HG03558 (cell line): Measurements from ENCODE around the gene YIPF2.
"Not testable (repeated sequence)": the region's sequence is repeated elsewhere in the genome, so short reads cannot be mapped to it uniquely, and the experiment has no call there.

Source experiments
- ATAC-seq: cut with Tn5 transposase; IDR thresholded peaks from one replicate; pipeline ENCODE4 v1.9.1; 2021; ENCODE audit warnings: moderate number of reproducible peaks; ENCODE audit not compliant: unreplicated experiment; ENCODE audit errors: extremely low read depth

Gene YIPF2

DNA sequence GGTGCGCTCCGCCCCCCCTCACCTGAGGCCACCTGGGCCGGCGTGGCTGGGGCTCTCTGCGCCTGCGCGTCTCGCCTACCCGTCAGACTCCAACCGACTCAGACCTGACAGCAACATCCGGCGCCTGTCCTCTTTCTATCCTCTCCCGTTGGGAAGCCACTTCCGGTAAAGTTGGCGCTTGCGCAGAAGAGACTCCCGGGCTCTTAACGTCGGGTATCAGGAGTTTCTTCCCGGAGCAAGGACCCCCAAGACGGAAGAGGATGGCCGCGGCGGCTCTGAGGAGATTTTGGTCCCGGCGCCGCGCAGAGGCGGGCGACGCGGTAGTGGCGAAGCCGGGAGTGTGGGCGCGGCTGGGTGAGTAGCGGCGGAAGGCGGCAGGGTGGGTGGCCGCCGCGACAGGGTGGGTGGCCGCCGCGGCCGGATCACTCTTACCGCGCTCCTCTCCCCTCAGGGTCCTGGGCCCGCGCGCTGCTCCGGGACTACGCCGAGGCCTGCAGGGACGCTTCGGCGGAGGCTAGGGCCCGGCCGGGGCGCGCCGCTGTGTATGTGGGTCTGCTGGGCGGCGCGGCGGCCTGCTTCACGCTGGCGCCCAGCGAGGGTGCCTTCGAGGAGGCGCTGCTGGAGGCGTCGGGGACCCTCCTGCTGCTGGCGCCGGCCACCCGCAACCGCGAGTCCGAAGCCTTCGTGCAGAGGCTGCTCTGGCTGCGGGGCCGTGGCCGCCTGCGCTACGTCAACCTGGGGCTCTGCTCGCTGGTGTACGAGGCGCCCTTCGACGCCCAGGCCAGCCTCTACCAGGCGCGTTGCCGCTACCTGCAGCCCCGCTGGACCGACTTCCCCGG, at the start of gene YIPF2, which contains the start of gene TIMM29:
TSS of gene YIPF2 (minus strand) at position 77 of the 839 bp plus-strand sequence. CDS start 229 bp downstream, outside the sequence.
TSS of gene TIMM29 (plus strand) at position 249 of the 839 bp plus-strand sequence. CDS start at position 261, 12 bp downstream.
- peak; percentile 48 for ATAC-seq

DNA sequence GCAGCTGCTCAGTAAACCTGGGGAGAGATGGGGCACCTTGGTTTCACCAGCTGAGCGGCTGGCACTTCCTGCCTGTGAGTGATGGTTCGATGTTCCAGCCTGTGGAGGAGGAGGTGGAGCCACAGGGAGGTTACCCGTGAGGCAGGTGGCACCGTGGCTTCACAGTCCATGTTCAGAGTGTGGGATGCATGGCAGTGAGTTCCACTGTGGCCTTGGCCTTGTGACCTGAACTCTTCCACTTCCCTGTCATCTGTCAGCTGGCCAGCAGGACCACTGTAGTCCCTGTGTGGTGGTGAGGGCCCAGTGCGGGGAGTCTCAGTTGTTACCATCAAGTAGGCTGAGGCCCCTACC, 49.3 kb upstream of the YIPF2 start:
- no peak for ATAC-seq

DNA sequence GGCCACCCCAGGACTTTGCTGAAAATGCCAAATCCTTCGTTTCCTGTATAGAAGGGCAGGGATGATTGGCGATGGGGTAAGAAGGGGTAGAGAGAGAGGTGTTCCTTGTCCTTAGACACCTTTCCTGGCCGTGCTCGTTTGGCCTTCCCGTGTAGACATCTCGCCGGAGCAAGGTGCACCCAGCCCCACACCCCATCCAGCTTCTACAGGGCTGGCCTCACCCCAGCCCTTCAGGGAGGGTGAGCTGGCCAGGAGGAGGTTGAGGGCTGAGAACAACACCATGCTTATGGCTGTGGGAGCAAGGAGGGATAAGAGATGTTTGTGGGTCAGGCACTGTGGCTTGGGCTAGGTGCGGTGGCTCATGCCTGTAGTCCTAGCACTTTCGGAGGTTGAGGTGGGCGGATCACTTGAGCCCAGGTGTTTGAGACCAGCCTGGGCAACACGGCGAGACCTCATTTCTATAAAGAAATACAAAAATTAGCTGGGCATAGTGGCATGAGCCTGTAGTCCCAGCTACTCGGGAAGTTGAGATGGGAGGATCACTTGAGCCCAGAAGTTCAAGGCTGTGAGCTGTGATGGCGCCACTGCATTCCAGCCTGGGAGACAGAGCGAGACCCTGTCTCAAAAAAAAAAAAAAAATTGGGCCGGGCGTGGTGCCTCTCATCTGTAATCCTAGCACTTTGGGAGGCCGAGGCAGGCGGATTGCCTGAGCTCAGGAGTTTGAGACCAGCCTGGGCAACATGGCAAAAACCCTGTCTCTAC, 47.9 kb upstream of the YIPF2 start:
- ATAC-seq, result no peak

DNA sequence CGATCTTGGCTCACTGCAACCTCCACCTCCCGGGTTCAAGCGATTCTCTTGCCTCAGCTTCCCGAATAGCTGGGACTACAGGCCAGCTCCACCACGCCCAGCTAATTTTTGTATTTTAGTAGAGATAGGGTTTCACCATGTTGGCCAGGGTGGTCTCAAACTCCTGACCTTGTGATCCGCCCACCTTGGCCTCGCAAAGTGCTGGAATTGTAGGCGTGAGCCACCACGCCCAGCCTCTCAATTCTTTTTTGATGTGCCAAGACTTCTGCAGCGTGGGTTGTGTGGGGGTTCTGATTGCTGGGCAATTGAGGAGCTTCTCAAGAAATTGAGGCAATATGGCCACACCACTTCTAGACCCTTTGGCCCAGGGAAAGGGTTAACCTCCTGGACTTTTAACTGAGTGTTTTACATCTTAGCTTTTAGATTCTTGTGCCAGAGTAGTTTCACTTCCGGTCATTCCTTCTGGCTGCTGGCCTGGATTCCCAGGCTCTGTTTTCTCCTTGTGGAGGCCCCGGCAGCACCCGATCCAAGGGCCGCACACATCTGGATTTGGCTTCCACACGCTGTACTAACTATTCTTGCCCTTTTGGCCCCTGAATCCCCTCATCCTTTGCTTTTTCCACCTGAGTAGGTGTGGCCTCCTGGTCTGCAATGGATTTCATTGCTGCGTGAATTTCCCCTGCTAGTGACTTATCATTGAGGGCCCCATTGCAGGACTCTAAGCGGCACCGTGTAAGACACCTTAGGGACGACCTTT, 47.1 kb upstream of the YIPF2 start:
- ATAC-seq, result no peak

DNA sequence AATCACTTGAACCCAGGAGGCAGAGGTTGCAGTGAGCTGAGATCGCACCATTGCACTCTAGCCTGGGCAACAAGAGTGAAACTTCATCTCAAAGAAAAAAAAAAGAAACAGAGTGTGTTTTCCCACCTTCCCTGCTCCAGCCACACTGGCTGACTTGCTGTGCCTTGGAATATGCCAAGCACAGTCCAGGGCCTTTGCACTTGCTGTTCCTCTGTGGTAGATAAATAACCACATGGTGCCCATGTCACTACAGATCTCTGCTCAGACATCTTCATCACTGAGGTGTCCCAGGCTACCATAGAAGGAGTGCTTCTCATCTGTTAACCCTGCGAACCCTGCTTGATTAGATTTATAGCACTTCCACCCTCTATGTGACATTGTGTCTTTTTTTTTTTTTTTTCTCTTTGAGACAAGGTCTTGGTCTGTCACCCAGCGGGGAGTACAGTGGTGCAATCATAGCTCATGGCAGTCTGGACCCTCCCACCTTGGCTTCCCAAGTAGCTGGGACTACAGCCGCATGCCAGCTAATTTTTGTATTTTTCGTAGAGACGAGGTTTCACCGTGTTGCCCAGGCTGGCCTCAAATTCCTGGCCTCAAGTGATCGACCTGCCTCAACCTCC, 42.8 kb upstream of the YIPF2 start:
- no peak for ATAC-seq

DNA sequence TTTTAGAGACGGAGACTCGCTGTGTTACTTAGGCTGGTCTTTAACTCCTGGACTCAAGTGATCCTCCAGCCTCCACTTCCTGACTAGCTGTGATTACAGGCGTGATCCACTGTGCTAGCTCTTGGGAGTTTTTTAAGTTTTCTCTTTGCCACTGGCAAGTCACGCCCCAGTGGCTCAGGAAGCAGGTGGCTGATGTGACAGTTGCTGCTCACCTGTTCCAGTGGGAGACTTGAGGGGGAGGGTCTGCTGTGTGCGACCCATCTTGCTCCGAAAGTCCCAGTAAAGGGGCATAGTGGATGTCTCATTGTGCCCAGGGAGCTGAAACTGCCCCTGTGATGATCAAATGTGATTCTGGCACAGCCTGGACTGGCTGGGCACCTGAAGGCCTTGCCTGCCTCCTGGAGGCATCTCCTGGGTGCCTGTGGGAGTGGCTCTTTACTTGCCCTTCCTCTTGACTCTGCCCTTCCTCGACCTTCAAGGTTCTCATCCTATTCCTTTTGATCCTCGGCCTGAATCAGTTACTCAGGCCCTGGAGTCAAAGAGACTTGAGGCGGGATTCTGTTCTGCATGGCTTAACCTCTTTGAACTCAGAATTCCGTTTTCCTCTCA, 40.2 kb upstream of the YIPF2 start:
- ATAC-seq, result no peak

DNA sequence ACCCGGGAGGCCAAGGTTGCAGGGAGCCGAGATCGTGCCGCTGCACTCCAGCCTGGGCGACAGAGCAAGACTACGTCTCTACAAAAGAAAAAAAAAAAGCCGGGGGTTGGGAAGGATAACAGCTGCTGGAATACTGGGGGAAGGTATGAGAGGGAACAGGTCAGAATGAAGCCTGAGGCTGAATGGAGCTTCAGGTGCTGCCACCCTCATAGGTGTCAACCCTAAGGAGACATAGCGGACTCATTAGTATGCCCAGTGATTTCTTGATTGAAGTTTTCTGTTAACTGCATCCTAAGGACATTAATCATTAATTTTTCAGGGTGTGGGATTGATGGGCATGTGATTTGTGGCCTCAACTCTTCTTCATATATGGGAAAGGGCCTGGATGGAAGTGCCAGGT, 38.4 kb upstream of the YIPF2 start:
- ATAC-seq, result no peak

DNA sequence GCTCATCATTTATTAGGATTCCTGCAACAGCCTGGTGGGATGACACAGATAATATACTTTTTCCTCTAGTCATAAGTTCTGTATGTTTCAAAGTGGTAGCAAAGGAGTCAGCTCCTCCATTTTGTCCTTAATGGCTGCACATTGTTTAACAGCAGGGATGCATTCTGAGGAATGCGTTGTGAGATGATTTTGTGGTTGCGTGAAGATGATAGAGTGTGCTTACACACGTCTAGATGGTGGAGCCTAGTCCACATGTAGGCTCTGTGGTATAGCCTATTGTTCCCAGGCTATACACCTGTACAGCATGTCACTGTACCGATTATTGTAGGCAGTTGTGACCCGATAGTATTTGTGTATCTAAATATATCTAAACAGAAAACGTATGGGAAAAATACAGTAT, 37.0 kb upstream of the YIPF2 start:
- ATAC-seq, result no peak

DNA sequence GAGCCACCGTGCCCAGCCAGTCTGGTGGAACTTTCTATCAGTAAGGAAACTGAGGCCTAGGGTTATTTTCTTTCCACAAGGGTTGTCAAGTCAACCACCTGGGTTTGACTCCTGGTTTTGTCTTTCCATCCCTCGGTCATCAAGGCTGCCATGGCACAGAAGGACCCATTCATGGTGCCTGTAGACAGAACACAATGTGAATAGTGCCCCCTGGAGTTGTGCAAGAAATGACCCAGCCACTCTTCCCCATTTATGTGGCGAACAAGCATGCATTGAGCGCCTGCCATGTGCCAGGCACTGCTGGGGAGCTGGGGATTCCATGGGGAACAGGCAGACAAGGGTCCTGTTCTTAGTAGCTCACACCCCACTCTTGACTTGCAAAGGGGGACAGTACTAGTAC, 36.5 kb upstream of the YIPF2 start:
- no peak for ATAC-seq

DNA sequence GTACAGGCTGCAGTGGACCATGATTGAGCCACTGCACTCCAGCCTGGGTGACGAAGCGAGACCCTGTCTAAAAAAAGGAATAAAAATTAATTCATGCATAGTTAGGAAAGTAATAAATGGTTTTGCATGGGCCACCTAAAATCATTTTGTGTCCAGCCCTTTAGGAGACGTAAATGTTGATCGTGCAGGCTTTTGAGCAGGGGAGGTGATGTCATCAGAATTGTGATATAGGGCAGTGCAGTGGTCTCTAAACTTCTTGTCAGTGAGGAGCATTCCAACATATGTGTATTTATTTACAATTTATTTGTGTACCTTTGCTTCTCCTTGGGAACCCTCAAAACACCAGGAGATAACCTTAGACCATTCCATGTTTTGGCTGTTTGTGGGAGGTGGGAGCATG, 35.4 kb upstream of the YIPF2 start:
- ATAC-seq, result no peak

DNA sequence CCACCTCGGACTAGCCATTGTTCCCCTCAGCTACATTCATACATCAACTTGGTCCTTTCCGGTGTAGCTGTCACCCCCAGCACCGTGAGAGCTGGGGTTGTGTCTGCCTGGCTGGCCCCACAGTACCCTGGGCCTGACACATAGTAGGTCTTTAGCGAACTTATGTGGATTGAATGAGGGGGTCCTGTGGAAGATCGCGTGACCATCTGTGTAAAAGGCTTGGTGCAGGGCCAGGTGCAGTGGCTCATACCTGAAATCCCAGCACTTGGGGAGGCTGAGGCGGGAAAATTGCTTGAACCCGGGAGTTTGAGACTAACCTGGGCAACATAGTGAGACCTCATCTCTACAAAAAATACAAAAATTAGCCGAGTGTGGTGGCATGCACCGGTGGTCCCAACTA, 34.4 kb upstream of the YIPF2 start:
- no peak for ATAC-seq

DNA sequence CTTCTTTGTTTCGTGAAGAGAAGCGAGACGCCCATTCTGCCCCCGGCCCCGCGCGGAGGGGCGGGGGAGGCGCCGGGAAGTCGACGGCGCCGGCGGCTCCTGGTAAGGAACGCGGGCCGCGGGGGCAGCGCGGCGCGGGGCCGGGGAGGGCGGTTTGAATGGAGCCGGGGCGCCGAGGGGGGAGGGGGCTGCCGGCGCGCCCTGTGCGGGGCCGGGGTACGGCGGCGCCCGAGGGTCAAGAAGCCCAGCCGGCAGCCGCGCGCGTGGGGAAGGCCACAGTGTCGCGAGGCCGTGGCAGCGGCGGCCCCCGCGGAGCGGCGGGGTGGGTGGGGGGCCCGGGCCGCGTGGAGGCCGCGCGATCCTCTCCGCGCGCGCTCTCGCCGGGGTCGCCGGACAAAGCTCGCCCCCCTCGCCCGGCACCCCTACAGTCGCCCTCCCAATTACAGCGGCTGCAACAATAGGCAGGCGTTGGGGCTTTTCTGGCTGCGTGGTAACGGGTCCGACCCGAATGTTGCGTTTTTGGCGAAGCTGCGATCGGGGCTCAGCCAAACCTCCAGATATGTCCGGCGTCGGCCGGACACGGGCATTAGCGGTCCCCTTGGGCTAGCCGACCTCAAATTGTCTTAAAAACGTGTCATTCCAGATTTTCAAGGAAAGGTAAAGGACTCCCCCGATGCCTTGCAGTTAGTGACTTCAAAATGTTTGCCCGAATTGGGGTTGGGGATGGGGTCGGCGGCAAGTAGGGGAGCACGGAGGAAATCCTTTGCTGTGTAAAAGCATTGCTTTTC, 32.8 kb upstream of the YIPF2 start:
- peak; percentile 12 for ATAC-seq

DNA sequence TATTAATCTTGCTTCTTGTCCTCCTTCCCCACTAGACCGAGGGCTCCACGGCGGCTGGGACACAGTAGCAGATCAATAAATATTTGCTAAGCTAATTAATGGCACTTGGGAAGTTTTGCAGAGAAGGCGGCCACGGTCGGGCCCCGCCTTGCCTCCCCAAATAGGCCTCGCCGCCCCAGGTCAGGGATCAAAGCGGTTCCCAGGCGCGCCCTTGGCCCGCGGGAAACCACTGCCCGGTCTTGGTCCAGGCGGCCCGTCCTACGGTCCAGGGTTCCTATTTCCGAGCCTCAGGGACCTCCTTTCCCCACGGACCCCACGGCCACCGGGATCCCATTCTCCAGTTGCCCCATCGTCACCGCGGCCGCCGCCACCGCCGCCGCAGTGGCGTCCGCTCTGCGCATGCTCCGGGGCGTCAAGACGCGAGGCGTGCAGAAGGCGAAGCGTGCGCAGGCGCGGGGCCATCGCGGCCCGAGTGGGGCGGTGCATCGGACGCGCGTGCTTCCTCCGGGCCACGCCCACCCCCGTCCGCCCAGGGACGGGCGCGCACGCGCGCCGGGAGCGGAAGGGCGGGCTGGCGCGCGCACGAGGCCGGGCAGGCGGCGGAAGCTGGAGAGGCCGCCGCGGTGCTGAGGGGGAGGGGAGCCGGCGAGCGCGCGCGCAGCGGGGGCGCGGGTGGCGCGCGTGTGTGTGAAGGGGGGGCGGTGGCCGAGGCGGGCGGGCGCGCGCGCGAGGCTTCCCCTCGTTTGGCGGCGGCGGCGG, 32.1 kb upstream of the YIPF2 start, which contains the start of gene SMARCA4:
TSS of gene SMARCA4 (plus strand) at position 717 of the 759 bp plus-strand sequence. CDS start 23,122 bp downstream, outside the sequence.
- ATAC-seq, result peak; percentile 53

DNA sequence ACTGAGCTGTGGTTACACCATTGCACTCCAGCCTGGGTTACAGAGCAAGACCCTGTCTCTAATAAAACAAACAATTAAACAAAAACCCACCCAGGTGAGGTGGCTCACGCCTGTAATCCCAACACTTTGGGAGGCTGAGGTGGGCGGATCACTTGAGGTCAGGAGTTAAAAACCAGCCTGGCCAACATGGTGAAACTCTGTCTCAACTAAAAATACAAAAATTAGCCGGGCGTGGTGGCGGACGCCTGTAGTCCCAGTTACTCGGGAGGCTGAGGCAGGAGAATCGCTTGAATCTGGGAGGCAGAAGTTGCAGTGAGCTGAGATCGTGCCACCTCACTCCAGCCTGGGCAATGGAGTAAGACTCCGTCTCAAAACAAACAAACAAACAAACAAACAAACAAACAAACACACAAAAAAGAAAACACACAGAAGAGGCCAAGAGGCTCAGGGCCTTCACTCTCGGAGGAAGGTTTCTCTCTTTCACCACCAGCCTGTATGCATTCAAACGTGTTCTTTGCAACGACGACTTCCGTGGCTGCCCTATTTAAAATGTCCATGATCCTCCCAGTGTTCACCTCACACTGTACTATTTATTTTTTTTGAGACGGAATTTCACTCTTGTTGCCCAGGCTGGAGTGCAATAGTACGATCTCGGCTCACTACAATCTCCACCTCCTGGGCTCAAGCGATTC, 31.0 kb upstream of the YIPF2 start:
- ATAC-seq, result not testable (repeated sequence)

DNA sequence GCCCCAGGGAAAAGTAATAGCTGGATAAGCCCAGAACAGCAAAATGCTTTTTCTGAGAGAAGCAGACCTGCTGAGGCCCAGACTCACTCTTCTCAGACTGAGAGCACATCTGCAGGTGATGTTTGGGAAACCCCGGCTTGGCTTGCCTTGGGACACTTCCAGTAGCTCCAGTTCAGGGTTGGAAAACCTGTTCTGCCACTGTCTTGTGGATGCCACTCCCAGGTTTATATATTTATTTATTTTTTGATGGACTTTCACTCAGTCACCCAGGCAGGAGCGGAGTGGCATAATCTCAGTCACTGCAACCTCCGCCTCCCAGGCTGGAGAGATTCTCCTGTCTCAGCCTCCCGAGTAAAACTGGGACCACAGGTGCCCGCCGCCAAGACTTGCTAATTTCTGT, 24.4 kb upstream of the YIPF2 start:
- no peak for ATAC-seq

DNA sequence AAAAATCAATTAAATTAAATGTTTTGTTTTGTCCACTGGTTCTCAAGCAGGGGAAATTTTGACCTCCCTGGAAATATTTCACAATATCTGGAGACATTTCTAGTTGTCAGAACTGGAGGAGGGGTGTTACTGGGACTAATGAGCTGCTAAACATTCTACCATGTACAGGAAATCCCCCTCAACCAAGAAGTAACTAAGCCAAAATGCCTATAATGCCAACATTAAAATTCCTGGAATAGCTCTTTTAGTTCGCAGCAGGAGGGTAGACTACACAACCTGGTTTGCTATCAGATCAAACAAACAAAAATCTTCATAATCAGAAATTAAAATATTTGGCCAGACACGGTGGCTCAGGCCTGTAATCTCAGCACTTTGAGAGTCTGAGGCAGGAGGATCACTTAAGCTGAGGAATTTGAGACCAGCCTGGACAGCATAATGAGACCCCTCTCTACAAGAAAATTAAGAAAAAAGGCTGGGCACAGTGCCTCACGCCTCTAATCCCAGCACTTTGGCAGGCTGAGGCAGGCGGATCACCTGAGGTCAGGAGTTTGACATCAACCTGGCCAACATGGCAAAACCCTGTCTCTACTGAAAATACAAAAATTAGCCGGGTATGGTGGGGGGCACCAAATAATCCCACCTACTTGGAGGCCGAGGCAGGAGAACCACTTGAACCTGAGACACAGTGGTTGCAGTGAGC, 18.7 kb upstream of the YIPF2 start:
- ATAC-seq, result no peak

DNA sequence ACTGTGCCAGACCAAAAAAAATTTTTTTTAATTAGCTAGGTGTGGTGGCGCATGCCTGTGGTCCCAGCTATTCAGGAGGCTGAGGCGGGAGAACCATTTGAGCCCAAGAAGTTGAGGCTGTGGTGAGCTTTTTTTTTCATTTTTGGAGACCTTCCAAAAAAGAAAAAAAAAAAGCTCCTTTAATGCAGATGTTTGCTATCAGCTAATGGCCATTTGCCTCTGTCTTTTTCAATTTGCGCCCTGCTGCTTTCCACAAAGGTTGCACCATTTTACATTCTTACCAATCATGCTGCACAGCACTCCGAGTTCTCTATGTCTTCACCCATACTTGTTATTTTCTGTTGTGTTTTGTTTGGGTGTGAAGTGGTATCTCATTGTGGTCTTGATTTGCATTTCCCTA, 16.8 kb upstream of the YIPF2 start:
- ATAC-seq, result no peak
